DMS79 (cell line): ENCODE measurements around the gene CLINT1.

ENCODE experiments used
- DNase-seq: peaks from one replicate; lab custom pipeline; 2025; lab: John Stamatoyannopoulos, UW

Gene CLINT1

GRCh38 chr5:157758706-157759105, 100.2 kb downstream of the CLINT1 start:
- DNase-seq: no peak

GRCh38 chr5:157756122-157756521, 102.8 kb downstream of the CLINT1 start:
- no peak for DNase-seq

- DNase-seq: no peak
These were observed 108.6 kb downstream of the CLINT1 start for GRCh38 chr5:157750320-157750719.

GRCh38 chr5:157749462-157749799, 109.5 kb downstream of the CLINT1 start:
- no peak for DNase-seq

GRCh38 chr5:157748760-157749461, 110.0 kb downstream of the CLINT1 start:
- no peak for DNase-seq

- DNase-seq: no peak
These were observed 110.9 kb downstream of the CLINT1 start for GRCh38 chr5:157747766-157748700.

- no peak for DNase-seq
These were observed 111.7 kb downstream of the CLINT1 start for GRCh38 chr5:157747173-157747740.

- no peak for DNase-seq
These were observed 113.9 kb downstream of the CLINT1 start for GRCh38 chr5:157745041-157745456.

- no peak for DNase-seq
These were observed 114.6 kb downstream of the CLINT1 start for GRCh38 chr5:157744051-157745011.

GRCh38 chr5:157743163-157744050, 115.5 kb downstream of the CLINT1 start, which contains the start of gene LSM11:
TSS of gene LSM11 (plus strand) at chr5:157743712. CDS start at chr5:157743751, 39 bp downstream.
- DNase-seq: peak; percentile 39

- DNase-seq: no peak
These were observed 117.8 kb downstream of the CLINT1 start for GRCh38 chr5:157741131-157741530.

GRCh38 chr5:157740229-157740610, 118.7 kb downstream of the CLINT1 start:
- DNase-seq: no peak

- no peak for DNase-seq
These were observed 119.3 kb downstream of the CLINT1 start for GRCh38 chr5:157739388-157740228.

- no peak for DNase-seq
These were observed 123.0 kb downstream of the CLINT1 start for GRCh38 chr5:157735991-157736390.
